Measurements from ENCODE around the gene DDAH2.

DDAH2 gene

GRCh38 chr6:31690231-31691077 lies 38.6 kb downstream of the DDAH2 start:
- DNase-seq (ENCODE audit: low read depth in 2 of 2): no peak

GRCh38 chr6:31689249-31690110 lies 39.6 kb downstream of the DDAH2 start:
- DNase-seq (ENCODE audit: low read depth in 2 of 2): no peak

GRCh38 chr6:31687860-31688693 lies 41.0 kb downstream of the DDAH2 start:
- DNase-seq (ENCODE audit: low read depth in 2 of 2): no peak

- no peak for DNase-seq (ENCODE audit: low read depth in 2 of 2)
Measured at GRCh38 chr6:31687321-31687720, 41.8 kb downstream of the DDAH2 start.

- no peak for DNase-seq (ENCODE audit: low read depth in 2 of 2)
Measured at GRCh38 chr6:31686483-31686882, 42.6 kb downstream of the DDAH2 start.

- no peak for DNase-seq (ENCODE audit: low read depth in 2 of 2)
Measured at GRCh38 chr6:31683591-31683990, 45.5 kb downstream of the DDAH2 start.

GRCh38 chr6:31681135-31681671 lies 47.9 kb downstream of the DDAH2 start:
- DNase-seq (ENCODE audit: low read depth in 2 of 2): peak; percentile 17 to 37

- peak; percentile 44 to 52 for DNase-seq (ENCODE audit: low read depth in 2 of 2)
Measured at GRCh38 chr6:31680226-31681134, 48.6 kb downstream of the DDAH2 start, which contains the start of gene LY6G5C. TSS of gene LY6G5C (minus strand) at chr6:31681067. CDS start at chr6:31680373, 694 bp downstream.

- no peak for DNase-seq (ENCODE audit: low read depth in 2 of 2)
Measured at GRCh38 chr6:31677955-31678354, 51.1 kb downstream of the DDAH2 start.

All from activated CD4-positive, alpha-beta T cell treated with anti-CD3 and anti-CD28 coated beads for 24 hours (primary cell).